ENCODE results near the gene BTN1A1.

Gene BTN1A1

GRCh38 chr6:26477426-26477825 is 22.7 kb upstream of the BTN1A1 start:
- no peaks in the 10 kb centered on the region for H3K27me3 ChIP-seq (ENCODE audit: low read depth, low read length)
- no peak overlapping the region for H3K4me3 ChIP-seq (ENCODE audit: low read length)
- TF ChIP-seq, protein P1, sequence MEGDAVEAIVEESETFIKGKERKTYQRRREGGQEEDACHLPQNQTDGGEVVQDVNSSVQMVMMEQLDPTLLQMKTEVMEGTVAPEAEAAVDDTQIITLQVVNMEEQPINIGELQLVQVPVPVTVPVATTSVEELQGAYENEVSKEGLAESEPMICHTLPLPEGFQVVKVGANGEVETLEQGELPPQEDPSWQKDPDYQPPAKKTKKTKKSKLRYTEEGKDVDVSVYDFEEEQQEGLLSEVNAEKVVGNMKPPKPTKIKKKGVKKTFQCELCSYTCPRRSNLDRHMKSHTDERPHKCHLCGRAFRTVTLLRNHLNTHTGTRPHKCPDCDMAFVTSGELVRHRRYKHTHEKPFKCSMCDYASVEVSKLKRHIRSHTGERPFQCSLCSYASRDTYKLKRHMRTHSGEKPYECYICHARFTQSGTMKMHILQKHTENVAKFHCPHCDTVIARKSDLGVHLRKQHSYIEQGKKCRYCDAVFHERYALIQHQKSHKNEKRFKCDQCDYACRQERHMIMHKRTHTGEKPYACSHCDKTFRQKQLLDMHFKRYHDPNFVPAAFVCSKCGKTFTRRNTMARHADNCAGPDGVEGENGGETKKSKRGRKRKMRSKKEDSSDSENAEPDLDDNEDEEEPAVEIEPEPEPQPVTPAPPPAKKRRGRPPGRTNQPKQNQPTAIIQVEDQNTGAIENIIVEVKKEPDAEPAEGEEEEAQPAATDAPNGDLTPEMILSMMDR (IDR thresholded peaks at IDR 0.05; ENCODE audit: low read depth, low read length): no peak
- TF ChIP-seq EZH2phosphoT487 (IDR thresholded peaks at IDR 0.05; ENCODE audit: low read depth): no peak
- no peak overlapping the region for H3K9ac ChIP-seq (ENCODE audit: low read length)
- 0 out of 2 replicates have a peak, but pooled peaks cover 3% of the 10 kb centered on the region for H3K79me2 ChIP-seq (ENCODE audit: low read length)
- peaks cover 28% of the 10 kb centered on the region for H3K4me1 ChIP-seq (ENCODE audit: low read length)
- no peak overlapping the region for H2AFZ ChIP-seq (ENCODE audit: low read depth, low read length)
- H3K9me3 ChIP-seq (ENCODE audit: insufficient read depth, low read length): peaks cover 3% of the 10 kb centered on the region; the same call in 1 of the 2 replicates
- no peak overlapping the region for H3K27ac ChIP-seq (ENCODE audit: low read length)
- no peak overlapping the region for H3K4me2 ChIP-seq (ENCODE audit: low read length)
- H4K20me1 ChIP-seq (ENCODE audit: insufficient read depth, low read length): no peaks in the 10 kb centered on the region
- H3K36me3 ChIP-seq (replicated peaks; ENCODE audit: low read depth, low read length): peaks cover 3% of the 10 kb centered on the region

GRCh38 chr6:26478100-26478984 is 21.8 kb upstream of the BTN1A1 start:
- Histone ChIP-seq H3K27ac (ENCODE audit: low read length) (no peak overlapping the region), H3K9ac (ENCODE audit: low read length) (no peak overlapping the region), H4K20me1 (ENCODE audit: insufficient read depth, low read length) (no peaks in the 10 kb centered on the region), H2AFZ (ENCODE audit: low read depth, low read length) (no peak overlapping the region), H3K4me3 (ENCODE audit: low read length) (no peak overlapping the region), H3K4me1 (ENCODE audit: low read length) (peaks cover 23% of the 10 kb centered on the region), H3K36me3 (replicated peaks; ENCODE audit: low read depth, low read length) (no peaks in the 10 kb centered on the region), H3K9me3 (ENCODE audit: insufficient read depth, low read length) (no peaks in the 10 kb centered on the region), H3K27me3 (ENCODE audit: low read depth, low read length) (no peaks in the 10 kb centered on the region), H3K79me2 (ENCODE audit: low read length) (0 out of 2 replicates have a peak, but pooled peaks cover 3% of the 10 kb centered on the region), H3K4me2 (ENCODE audit: low read length) (no peak overlapping the region; the same call in 1 of the 2 replicates)
- TF ChIP-seq, protein P1 (IDR thresholded peaks at IDR 0.05; ENCODE audit: low read depth, low read length): no peak
- no peak for TF ChIP-seq EZH2phosphoT487 (IDR thresholded peaks at IDR 0.05; ENCODE audit: low read depth)

- Histone ChIP-seq H3K79me2 (ENCODE audit: low read length) (0 out of 2 replicates have a peak, but pooled peaks cover 3% of the 10 kb centered on the region), H3K9ac (ENCODE audit: low read length) (no peak overlapping the region), H3K4me1 (ENCODE audit: low read length) (peaks cover 21% of the 10 kb centered on the region), H3K9me3 (ENCODE audit: insufficient read depth, low read length) (no peaks in the 10 kb centered on the region), H2AFZ (ENCODE audit: low read depth, low read length) (no peak overlapping the region), H3K4me3 (ENCODE audit: low read length) (no peak overlapping the region), H4K20me1 (ENCODE audit: insufficient read depth, low read length) (no peaks in the 10 kb centered on the region), H3K36me3 (replicated peaks; ENCODE audit: low read depth, low read length) (no peaks in the 10 kb centered on the region), H3K27ac (ENCODE audit: low read length) (no peak overlapping the region), H3K27me3 (ENCODE audit: low read depth, low read length) (no peaks in the 10 kb centered on the region), H3K4me2 (ENCODE audit: low read length) (no peak overlapping the region; the same call in 1 of the 2 replicates)
- TF ChIP-seq EZH2phosphoT487 (IDR thresholded peaks at IDR 0.05; ENCODE audit: low read depth): no peak
- TF ChIP-seq, protein P1 (IDR thresholded peaks at IDR 0.05; ENCODE audit: low read depth, low read length): no peak
Measured at GRCh38 chr6:26478985-26479278, 21.2 kb upstream of the BTN1A1 start.

DNA sequence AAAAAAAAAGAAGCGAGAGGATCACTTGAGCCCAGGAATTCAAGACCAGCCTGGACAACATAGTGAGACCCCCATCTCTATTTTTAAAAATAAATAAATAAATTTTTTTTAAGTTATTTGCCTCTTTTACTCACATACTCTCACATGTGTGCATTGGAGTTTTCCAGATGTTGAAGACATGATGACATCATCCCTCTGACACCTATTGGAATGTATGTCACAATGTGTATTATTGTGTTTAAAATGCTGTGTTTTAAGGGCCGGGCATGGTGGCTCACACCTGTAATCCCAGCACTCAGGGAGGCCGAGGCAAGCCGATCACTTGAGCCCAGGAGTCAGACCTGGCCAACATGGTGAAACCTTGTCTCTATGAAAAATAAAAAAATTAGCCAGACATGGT is 17.8 kb upstream of the BTN1A1 start:
- Histone ChIP-seq H2AFZ (ENCODE audit: low read depth, low read length) (no peak overlapping the region), H3K4me3 (ENCODE audit: low read length) (no peak overlapping the region), H3K9me3 (ENCODE audit: insufficient read depth, low read length) (no peaks in the 10 kb centered on the region), H3K79me2 (ENCODE audit: low read length) (no peaks in the 10 kb centered on the region), H4K20me1 (ENCODE audit: insufficient read depth, low read length) (no peaks in the 10 kb centered on the region), H3K27me3 (ENCODE audit: low read depth, low read length) (no peaks in the 10 kb centered on the region), H3K9ac (ENCODE audit: low read length) (no peak overlapping the region), H3K36me3 (replicated peaks; ENCODE audit: low read depth, low read length) (no peaks in the 10 kb centered on the region), H3K4me1 (ENCODE audit: low read length) (peaks cover 8% of the 10 kb centered on the region), H3K4me2 (ENCODE audit: low read length) (no peak overlapping the region), H3K27ac (ENCODE audit: low read length) (no peak overlapping the region)
- TF ChIP-seq, protein P1 (IDR thresholded peaks at IDR 0.05; ENCODE audit: low read depth, low read length): no peak
- no peak for TF ChIP-seq EZH2phosphoT487 (IDR thresholded peaks at IDR 0.05; ENCODE audit: low read depth)
